ENCODE data around the gene TRAPPC3L. TPM values are rescaled to one million over a fixed set of nuclear protein-coding genes. Genes with fewer than 3 reads are reported as not detected.

The TRAPPC3L gene
- total RNA-seq, 1 experiment from 2014 or later = not detected

DNA sequence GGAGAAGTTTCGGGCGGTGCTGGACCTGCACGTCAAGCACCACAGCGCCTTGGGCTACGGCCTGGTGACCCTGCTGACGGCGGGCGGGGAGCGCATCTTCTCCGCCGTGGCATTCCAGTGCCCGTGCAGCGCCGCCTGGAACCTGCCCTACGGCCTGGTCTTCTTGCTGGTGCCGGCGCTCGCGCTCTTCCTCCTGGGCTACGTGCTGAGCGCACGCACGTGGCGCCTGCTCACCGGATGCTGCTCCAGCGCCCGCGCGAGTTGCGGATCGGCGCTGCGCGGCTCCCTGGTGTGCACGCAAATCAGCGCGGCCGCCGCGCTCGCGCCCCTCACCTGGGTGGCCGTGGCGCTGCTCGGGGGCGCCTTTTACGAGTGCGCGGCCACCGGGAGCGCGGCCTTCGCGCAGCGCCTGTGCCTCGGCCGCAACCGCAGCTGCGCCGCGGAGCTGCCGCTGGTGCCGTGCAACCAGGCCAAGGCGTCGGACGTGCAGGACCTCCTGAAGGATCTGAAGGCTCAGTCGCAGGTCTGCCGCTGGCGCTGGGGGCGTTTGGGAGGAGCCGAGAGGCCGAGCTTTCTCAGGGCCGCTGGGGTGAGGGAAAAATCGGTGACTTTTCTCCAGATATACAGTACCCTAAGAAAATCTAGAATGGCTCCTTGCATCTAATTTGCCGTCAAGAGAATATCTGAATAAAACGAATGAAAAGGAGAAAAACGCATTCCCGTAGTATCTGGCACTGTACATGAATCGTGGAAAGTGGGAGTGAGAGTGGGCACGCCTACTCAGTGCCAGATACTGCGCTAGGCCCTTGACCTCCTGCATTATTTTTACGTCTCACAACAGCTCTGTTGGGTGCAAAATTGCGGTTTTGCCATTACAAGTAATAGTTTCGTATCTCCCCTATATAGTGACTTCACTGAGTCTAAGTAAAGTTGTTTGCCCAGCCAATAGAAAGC is 83.3 kb downstream of the TRAPPC3L start:
- no peaks in the 10 kb centered on the region for H4K20me1 ChIP-seq (ENCODE audit: control insufficient read depth, insufficient read depth, insufficient read length)
- Mint-ChIP-seq H3K27ac (peak overlapping the region in 1 of 3 experiments; percentile 27; a peak in 1 of 7 replicates), H3K27me3 (ENCODE audit: low read depth) (peaks cover 63% of the 10 kb centered on the region), H3K4me1 (peaks cover 16 to 27% of the 10 kb centered on the region in 2 experiments), H3K36me3 (ENCODE audit: insufficient read depth in 1 of 3, low read depth in 3 of 3) (no peaks in the 10 kb centered on the region), H3K4me3 (peak overlapping the region; percentile 58 to 69), H3K9me3 (no peaks in the 10 kb centered on the region)
- peak overlapping the region; percentile 73; the same call in 1 of the 2 replicates for H3K14ac ChIP-seq (ENCODE audit: insufficient read depth, low read length)
- no peaks in the 10 kb centered on the region for H3K9me3 ChIP-seq (ENCODE audit: control insufficient read depth, low read depth, low read length)
- WGBS (ENCODE audit: extremely low coverage, insufficient read length, low lambda C conversion rate) = no CpG with 5 or more reads among the region's 84 CpGs
- peak overlapping the region; percentile 14 for H3K4me2 ChIP-seq (ENCODE audit: insufficient read depth, insufficient read length, low read length)
- no peak overlapping the region for H3K23ac ChIP-seq (ENCODE audit: insufficient read length, low read depth, low read length)
- H2AK5ac ChIP-seq (ENCODE audit: insufficient read length, low read length) = no peak overlapping the region
- H4K8ac ChIP-seq (replicated peaks; ENCODE audit: insufficient read length, low read depth, low read length) = no peak overlapping the region
- H2BK120ac ChIP-seq (ENCODE audit: low read depth, low read length, poor library complexity, severe bottlenecking) = no peak overlapping the region
- no peak overlapping the region for H2BK5ac ChIP-seq (ENCODE audit: insufficient read length, low read length)
- H4K91ac ChIP-seq (ENCODE audit: insufficient read length, low read depth, low read length) = no peak overlapping the region
- H4K5ac ChIP-seq (ENCODE audit: insufficient read length, low read depth, low read length) = no peak overlapping the region
- H3K23me2 ChIP-seq (ENCODE audit: insufficient read length, low read depth, low read length, poor library complexity, severe bottlenecking) = peaks cover 6% of the 10 kb centered on the region
- H2BK20ac ChIP-seq (ENCODE audit: low read depth, low read length, poor library complexity, severe bottlenecking) = no peak overlapping the region
- H2BK12ac ChIP-seq (ENCODE audit: insufficient read length, low read depth, low read length) = no peak overlapping the region
- H3T11ph ChIP-seq (ENCODE audit: low read length) = no peak overlapping the region
- no peak overlapping the region for H3K56ac ChIP-seq (ENCODE audit: insufficient read length, low read depth, low read length)
- peaks cover 7% of the 10 kb centered on the region; the same call in 1 of the 2 replicates for H3K27me3 ChIP-seq (ENCODE audit: insufficient read depth, low read length)
- TF ChIP-seq, protein P1, sequence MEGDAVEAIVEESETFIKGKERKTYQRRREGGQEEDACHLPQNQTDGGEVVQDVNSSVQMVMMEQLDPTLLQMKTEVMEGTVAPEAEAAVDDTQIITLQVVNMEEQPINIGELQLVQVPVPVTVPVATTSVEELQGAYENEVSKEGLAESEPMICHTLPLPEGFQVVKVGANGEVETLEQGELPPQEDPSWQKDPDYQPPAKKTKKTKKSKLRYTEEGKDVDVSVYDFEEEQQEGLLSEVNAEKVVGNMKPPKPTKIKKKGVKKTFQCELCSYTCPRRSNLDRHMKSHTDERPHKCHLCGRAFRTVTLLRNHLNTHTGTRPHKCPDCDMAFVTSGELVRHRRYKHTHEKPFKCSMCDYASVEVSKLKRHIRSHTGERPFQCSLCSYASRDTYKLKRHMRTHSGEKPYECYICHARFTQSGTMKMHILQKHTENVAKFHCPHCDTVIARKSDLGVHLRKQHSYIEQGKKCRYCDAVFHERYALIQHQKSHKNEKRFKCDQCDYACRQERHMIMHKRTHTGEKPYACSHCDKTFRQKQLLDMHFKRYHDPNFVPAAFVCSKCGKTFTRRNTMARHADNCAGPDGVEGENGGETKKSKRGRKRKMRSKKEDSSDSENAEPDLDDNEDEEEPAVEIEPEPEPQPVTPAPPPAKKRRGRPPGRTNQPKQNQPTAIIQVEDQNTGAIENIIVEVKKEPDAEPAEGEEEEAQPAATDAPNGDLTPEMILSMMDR (conservative IDR thresholded peaks at IDR 0.05) = no peak; the same call in 2 of the 3 replicates
- H2AFZ ChIP-seq (ENCODE audit: low read length) = no peak overlapping the region
- no peak overlapping the region for H3K18ac ChIP-seq (ENCODE audit: insufficient read length, low read depth, low read length)
- peak; percentile 84 for DNase-seq
- H3K79me2 ChIP-seq (ENCODE audit: insufficient read depth, low read length) = no peaks in the 10 kb centered on the region
- H2BK15ac ChIP-seq (ENCODE audit: low read depth, low read length) = no peak overlapping the region
- no peak overlapping the region for H3K9ac ChIP-seq (ENCODE audit: extremely low read depth, insufficient read length, low read length)
- peaks cover 2% of the 10 kb centered on the region; the same call in 1 of the 2 replicates for H3K4me1 ChIP-seq (ENCODE audit: insufficient read depth, low read length)
- H3K27ac ChIP-seq (ENCODE audit: insufficient read length, low read depth, low read length) = no peak overlapping the region
- H3K4ac ChIP-seq (ENCODE audit: low read depth, low read length) = no peak overlapping the region
- no peaks in the 10 kb centered on the region for H3K79me1 ChIP-seq (ENCODE audit: insufficient read depth, low read depth, low read length, poor library complexity, severe bottlenecking)

Data from H9 (cell line).